NCI-H1105 (cell line): ENCODE results near the gene FKBP1A.

Experiments
- DNase-seq: peaks from one replicate; lab custom pipeline; 2025; lab: John Stamatoyannopoulos, UW

Gene FKBP1A

GRCh38 chr20:1319051-1319450, 73.8 kb downstream of the FKBP1A start:
- DNase-seq = no peak
